ENCODE data around the gene PEDS1. TPM values are rescaled to one million over a fixed set of nuclear protein-coding genes. Genes with fewer than 3 reads are reported as not detected.

PEDS1 gene
- total and polyA plus RNA-seq, 2 of the 13 experiments (the other 11 are each of a cell fraction or from before 2014, with no cell fraction given) = 30.5 to 93.9 TPM

DNA sequence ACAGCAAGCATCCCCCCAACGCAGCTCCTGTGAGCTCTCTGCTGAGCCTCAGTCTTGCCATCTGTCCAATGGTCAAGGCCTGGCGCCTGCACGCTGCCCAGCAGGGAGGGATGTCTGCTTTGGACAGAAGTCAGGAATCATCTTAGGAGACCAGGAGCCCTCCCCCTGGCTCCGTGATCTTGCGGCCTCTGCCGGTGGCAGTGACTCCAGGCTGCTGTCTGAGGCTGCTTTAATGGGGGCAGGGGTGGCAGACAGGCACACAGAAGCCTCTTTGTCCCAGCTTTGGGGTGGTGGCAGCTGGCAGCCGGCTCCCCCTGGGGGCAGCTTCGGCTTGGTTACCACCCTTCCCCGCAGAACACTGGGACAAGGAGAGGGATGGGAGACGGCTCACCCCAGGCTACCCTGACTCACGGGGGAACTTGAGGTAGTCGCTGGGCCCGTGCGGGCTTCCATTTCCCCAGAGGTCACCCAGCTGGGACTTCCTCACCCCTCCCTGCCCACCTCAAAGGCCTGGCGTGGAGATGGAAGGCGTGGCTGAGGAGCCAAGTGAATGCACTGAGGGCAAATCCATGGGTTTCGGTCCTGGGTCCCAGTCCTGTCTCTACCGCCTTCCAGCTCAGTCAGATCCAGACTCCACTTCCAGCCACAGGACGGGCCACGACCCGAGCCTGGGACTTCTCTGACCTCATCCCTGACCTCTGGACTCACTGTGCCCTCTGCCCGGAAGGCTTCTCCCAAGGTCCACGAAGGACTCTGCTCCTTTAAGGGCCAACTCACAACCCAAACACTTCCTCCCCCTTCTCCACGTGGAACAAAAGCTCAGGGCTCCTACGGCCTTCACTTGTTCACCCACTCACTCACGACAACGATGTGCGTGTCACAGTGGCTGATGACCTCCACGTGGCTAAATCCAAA, 14.8 kb downstream of the PEDS1 start (continued):
- TF ChIP-seq PRPF4 (IDR thresholded peaks at IDR 0.05; ENCODE audit: low read depth, low read length, poor library complexity, severe bottlenecking) = peak; percentile 77
- TF ChIP-seq ZC3H13 (CRISPR knock-in tag; IDR thresholded peaks at IDR 0.05) = no peak
- 0 out of 2 replicates have a peak, but pooled peaks have one; percentile 51 for TF ChIP-seq ZNF451 (CRISPR knock-in tag; IDR thresholded peaks at IDR 0.05)
- TF ChIP-seq ZFYVE20 (CRISPR knock-in tag; IDR thresholded peaks at IDR 0.05; ENCODE audit: borderline replicate concordance, low read depth) = no peak
- TF ChIP-seq HCFC1 (IDR thresholded peaks at IDR 0.05; ENCODE audit: low read depth, low read length) = no peak
- no peak for TF ChIP-seq NFIC (IDR thresholded peaks at IDR 0.05; ENCODE audit: low read length)
- TF ChIP-seq RBM39 (IDR thresholded peaks at IDR 0.05; ENCODE audit: low read depth, low read length, poor library complexity, severe bottlenecking) = peak; percentile 93
- TF ChIP-seq EHMT2 (IDR thresholded peaks at IDR 0.05; ENCODE audit: borderline replicate concordance, low read depth, low read length) = no peak
- no peak for TF ChIP-seq ZNF253 (CRISPR knock-in tag; IDR thresholded peaks at IDR 0.05; ENCODE audit: borderline replicate concordance)
- no peak for TF ChIP-seq REL (CRISPR knock-in tag; conservative IDR thresholded peaks at IDR 0.05)
- TF ChIP-seq ZNF589 (CRISPR knock-in tag; conservative IDR thresholded peaks at IDR 0.05) = no peak
- TF ChIP-seq HOXA5 (CRISPR knock-in tag; IDR thresholded peaks at IDR 0.05) = no peak
- TF ChIP-seq, protein P1, sequence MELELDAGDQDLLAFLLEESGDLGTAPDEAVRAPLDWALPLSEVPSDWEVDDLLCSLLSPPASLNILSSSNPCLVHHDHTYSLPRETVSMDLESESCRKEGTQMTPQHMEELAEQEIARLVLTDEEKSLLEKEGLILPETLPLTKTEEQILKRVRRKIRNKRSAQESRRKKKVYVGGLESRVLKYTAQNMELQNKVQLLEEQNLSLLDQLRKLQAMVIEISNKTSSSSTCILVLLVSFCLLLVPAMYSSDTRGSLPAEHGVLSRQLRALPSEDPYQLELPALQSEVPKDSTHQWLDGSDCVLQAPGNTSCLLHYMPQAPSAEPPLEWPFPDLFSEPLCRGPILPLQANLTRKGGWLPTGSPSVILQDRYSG (CRISPR knock-in tag; IDR thresholded peaks at IDR 0.05) = no peak
- TF ChIP-seq ZNF225 (CRISPR knock-in tag; IDR thresholded peaks at IDR 0.05) = peak; percentile 67; the same call in 1 of the 2 replicates
- TF ChIP-seq ZNF460 (CRISPR knock-in tag; IDR thresholded peaks at IDR 0.05; ENCODE audit: borderline replicate concordance) = no peak
- TF ChIP-seq POLR2AphosphoS5 (IDR thresholded peaks at IDR 0.05; ENCODE audit: low read depth, low read length) = no peak
- TF ChIP-seq FOSL1 (CRISPR knock-in tag; IDR thresholded peaks at IDR 0.05; ENCODE audit: borderline replicate concordance) = no peak
- TF ChIP-seq ZMAT3 (CRISPR knock-in tag; conservative IDR thresholded peaks at IDR 0.05) = no peak
- TF ChIP-seq NR2F2 (IDR thresholded peaks at IDR 0.05; ENCODE audit: borderline replicate concordance, low read depth) = peak; percentile 72; the same call in 1 of the 2 replicates
- TF ChIP-seq ZNF496 (CRISPR knock-in tag; IDR thresholded peaks at IDR 0.05; ENCODE audit: insufficient replicate concordance) = no peak
- TF ChIP-seq SCMH1 (CRISPR knock-in tag; IDR thresholded peaks at IDR 0.05; ENCODE audit: borderline replicate concordance) = no peak
- no peak for TF ChIP-seq ZNF550 (CRISPR knock-in tag; IDR thresholded peaks at IDR 0.05; ENCODE audit: borderline replicate concordance)
- peak; percentile 53 for TF ChIP-seq ZMYM2 (CRISPR knock-in tag; IDR thresholded peaks at IDR 0.05)
- no peak for TF ChIP-seq FOXA3 (CRISPR knock-in tag; IDR thresholded peaks at IDR 0.05)
- no peak for TF ChIP-seq ZNF468 (CRISPR knock-in tag; IDR thresholded peaks at IDR 0.05)
- TF ChIP-seq, protein P2, sequence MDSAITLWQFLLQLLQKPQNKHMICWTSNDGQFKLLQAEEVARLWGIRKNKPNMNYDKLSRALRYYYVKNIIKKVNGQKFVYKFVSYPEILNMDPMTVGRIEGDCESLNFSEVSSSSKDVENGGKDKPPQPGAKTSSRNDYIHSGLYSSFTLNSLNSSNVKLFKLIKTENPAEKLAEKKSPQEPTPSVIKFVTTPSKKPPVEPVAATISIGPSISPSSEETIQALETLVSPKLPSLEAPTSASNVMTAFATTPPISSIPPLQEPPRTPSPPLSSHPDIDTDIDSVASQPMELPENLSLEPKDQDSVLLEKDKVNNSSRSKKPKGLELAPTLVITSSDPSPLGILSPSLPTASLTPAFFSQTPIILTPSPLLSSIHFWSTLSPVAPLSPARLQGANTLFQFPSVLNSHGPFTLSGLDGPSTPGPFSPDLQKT (CRISPR knock-in tag; IDR thresholded peaks at IDR 0.05; ENCODE audit: borderline replicate concordance) = no peak
- TF ChIP-seq ARNT2 (CRISPR knock-in tag; IDR thresholded peaks at IDR 0.05; ENCODE audit: low read depth) = no peak
- TF ChIP-seq ZNF138 (CRISPR knock-in tag; IDR thresholded peaks at IDR 0.05; ENCODE audit: low read depth) = no peak
- no peak for TF ChIP-seq RXRB (CRISPR knock-in tag; IDR thresholded peaks at IDR 0.05; ENCODE audit: borderline replicate concordance)
- no peak for TF ChIP-seq ZBTB7A (CRISPR knock-in tag; IDR thresholded peaks at IDR 0.05)

Measured in HepG2 (cell line).